Ishikawa (cell line): ENCODE results near the gene SRSF6.
A peak's percentile ranks its signal among the peaks of the same experiment; 100 is the strongest.

Experiments used
- CEBPB ChIP-seq: IDR thresholded peaks from 2 replicates; pipeline ENCODE4 v1.6.1; 2012
- CREB1 ChIP-seq: IDR thresholded peaks from 2 replicates; pipeline ENCODE4 v1.6.1; 2012; ENCODE audit warnings: low read depth
- EGR1 ChIP-seq: IDR thresholded peaks from 2 replicates; pipeline ENCODE4 v1.6.1; 2012
- EP300 ChIP-seq: IDR thresholded peaks from 2 replicates; pipeline ENCODE4 v1.6.1; 2012; ENCODE audit warnings: borderline replicate concordance
- FOXM1 ChIP-seq: IDR thresholded peaks from 2 replicates; pipeline ENCODE4 v1.6.1; 2012; ENCODE audit warnings: low read depth, borderline replicate concordance
- MAX ChIP-seq: IDR thresholded peaks from 2 replicates; pipeline ENCODE4 v1.6.1; 2012
- NFIC ChIP-seq: IDR thresholded peaks from 2 replicates; pipeline ENCODE4 v1.6.1; 2012
- RAD21 ChIP-seq: IDR thresholded peaks from 2 replicates; pipeline ENCODE4 v1.6.1; 2012; ENCODE audit warnings: low read depth
- REST ChIP-seq: IDR thresholded peaks from 2 replicates; pipeline ENCODE4 v1.6.1; 2012; ENCODE audit warnings: low read depth, mild to moderate bottlenecking
- TAF1 ChIP-seq: IDR thresholded peaks from 2 replicates; pipeline ENCODE4 v1.6.1; 2012; ENCODE audit warnings: low read depth, mild to moderate bottlenecking
- TCF12 ChIP-seq: IDR thresholded peaks from 2 replicates; pipeline ENCODE4 v1.6.1; 2012; ENCODE audit warnings: low read depth
- TEAD4 ChIP-seq: IDR thresholded peaks from 2 replicates; pipeline ENCODE4 v1.6.1; 2012
- USF1 ChIP-seq: IDR thresholded peaks from 2 replicates; pipeline ENCODE4 v1.6.1; 2012
- YY1 ChIP-seq: IDR thresholded peaks from 2 replicates; pipeline ENCODE4 v1.6.1; 2012; ENCODE audit warnings: low read depth
- ZBTB7A ChIP-seq: IDR thresholded peaks from 2 replicates; pipeline ENCODE4 v1.6.1; 2012; ENCODE audit warnings: low read depth

Gene SRSF6

GRCh38 chr20:43448748-43449535 lies 8.8 kb upstream of the SRSF6 start:
- no peak for TF ChIP-seq FOXM1
- TF ChIP-seq ZBTB7A = no peak
- TF ChIP-seq RAD21 = peak; percentile 81
- TF ChIP-seq TCF12 = no peak
- TF ChIP-seq CEBPB = no peak

- TF ChIP-seq REST (no peak), ZBTB7A (no peak)
Observed at GRCh38 chr20:43450841-43451799, 6.6 kb upstream of the SRSF6 start.

- TF ChIP-seq RAD21 = no peak
- no peak for TF ChIP-seq MAX
- TF ChIP-seq REST = no peak
- TF ChIP-seq EGR1 = no peak
- no peak for TF ChIP-seq ZBTB7A
- no peak for TF ChIP-seq FOXM1
- TF ChIP-seq EP300 = no peak
- no peak for TF ChIP-seq USF1
- no peak for TF ChIP-seq TCF12
- no peak for TF ChIP-seq CREB1
- no peak for TF ChIP-seq NFIC
- TF ChIP-seq CEBPB = no peak
- TF ChIP-seq TEAD4 = no peak
- TF ChIP-seq YY1 = no peak
- no peak for TF ChIP-seq TAF1
Observed at GRCh38 chr20:43452404-43453126, 5.1 kb upstream of the SRSF6 start.

- TF ChIP-seq TCF12 (no peak), REST (no peak), NFIC (no peak), CREB1 (no peak), EGR1 (no peak), YY1 (no peak), EP300 (no peak), TEAD4 (no peak), CEBPB (no peak), TAF1 (no peak), MAX (no peak), ZBTB7A (no peak), USF1 (no peak), FOXM1 (no peak), RAD21 (no peak)
Observed at GRCh38 chr20:43456809-43457639, 672 bp upstream of the SRSF6 start.
